NCI-H187 (cell line): Measurements from ENCODE around the gene TTC9C.
"Not testable (repeated sequence)": the region's sequence is repeated elsewhere in the genome, so short reads cannot be mapped to it uniquely, and the experiment has no call there.

ENCODE experiments used
- DNase-seq, 2 experiments: peaks; one replicate each; lab custom pipeline; 2025; lab: John Stamatoyannopoulos, UW

TTC9C gene, protein sequence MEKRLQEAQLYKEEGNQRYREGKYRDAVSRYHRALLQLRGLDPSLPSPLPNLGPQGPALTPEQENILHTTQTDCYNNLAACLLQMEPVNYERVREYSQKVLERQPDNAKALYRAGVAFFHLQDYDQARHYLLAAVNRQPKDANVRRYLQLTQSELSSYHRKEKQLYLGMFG

DNA sequence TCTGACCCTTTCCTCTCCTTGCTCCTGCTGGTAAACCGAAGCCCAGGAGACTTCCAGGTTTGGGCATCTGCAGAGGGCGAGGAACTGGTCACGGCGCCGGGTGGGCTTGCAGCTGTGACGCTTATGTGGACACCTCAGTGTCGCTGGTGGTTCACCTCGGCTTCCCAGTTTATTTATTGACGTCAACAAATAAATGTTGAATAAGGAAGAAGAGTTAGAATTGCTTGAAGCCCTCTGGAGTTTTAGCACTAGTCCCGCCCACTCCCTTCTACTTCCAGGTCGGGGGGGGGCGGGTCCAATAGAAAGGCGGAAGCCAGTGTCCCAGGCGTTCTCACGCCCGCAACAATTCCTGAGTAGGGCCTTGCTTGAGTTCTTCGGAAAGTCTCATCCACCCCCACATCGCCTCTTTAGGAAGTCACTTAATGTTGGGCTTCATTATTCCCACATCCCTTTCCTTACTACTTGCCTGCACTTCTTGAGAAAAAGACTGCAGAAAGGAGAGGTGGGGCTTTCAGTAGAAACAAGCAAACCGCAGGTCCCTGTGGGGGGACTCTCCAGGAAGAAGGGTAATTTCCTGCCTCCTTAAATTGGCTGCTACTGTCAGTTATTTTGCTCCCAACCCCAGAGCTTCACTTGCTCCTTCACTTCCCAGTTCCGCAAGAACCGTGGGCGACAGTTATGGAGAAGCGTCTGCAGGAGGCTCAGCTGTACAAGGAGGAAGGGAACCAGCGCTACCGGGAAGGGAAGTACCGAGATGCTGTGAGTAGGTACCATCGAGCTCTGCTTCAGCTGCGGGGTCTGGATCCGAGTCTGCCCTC lies at the start of gene TTC9C:
TSS of gene TTC9C (plus strand) at position 316 of the 818 bp plus-strand sequence. CDS start at position 679, 363 bp downstream.
- peak; percentile 79 to 82 for DNase-seq

DNA sequence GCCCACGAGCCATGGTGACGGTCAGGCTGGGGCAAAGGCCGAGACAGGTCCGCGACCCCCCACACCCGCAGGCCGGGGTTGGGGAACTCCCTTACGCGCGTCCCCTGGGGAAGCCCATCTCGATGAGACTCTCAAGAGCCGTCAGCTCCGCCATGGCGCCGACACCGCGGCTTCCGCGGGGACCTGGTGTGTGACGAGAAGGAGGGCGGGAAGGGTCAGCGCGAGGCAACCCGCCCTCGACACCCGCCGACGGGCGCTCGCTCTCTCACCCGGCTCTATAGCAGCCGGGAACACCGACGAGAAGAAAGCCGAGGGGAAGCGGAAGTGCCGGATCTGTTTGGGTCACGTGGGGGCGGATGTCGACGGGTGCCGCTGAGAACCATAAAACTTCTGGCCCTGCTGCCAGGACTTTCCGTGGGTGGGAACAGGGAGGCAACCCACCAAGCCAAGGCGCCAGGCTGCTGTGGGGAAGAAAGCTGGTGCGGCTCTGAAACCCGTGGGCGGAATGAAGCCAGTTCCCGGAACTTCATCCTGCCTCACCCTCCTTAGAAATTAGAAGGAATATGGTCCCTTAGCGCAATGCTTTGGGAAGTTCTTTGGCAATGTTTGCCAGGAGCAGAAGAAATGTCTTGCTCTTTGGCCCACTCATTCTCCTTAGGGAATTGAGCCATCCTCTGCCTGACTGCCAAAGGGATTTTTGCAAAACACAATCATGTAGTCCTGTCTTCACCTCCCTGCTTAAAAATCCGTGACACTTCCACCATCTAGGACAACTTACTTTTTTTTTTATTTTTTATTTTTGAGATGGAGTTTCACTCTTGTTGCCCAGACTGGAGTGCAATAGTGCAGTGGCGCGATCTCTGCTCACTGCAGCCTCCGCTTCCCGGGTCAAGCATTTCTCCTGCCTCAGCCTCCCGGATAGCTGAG lies 49.3 kb upstream of the TTC9C start, which contains the start of gene UBXN1:
TSS of gene UBXN1 (minus strand) at position 304 of the 927 bp plus-strand sequence. CDS start at position 154, 150 bp downstream.
- peak; percentile 61 to 67 for DNase-seq

DNA sequence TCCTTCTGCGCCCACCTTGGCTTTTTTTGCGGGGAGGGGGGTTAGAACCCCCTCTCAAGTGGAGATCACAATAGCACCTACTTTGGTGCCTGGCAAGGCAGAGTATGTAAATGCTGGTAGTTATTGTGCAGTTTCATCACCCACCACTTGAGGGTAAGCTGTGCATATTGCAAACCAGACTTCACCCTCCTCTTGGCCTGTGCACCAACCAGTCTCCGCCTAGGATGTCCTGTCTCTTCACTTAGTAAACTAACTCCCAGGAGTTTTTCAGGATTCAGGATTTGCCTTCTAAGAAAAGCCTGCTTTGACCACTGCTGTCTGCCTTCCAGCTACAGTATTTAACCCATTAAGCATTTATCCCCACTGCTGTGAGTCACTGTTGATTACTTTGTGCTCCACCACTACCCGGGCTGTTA lies 47.5 kb upstream of the TTC9C start:
- DNase-seq: no peak

DNA sequence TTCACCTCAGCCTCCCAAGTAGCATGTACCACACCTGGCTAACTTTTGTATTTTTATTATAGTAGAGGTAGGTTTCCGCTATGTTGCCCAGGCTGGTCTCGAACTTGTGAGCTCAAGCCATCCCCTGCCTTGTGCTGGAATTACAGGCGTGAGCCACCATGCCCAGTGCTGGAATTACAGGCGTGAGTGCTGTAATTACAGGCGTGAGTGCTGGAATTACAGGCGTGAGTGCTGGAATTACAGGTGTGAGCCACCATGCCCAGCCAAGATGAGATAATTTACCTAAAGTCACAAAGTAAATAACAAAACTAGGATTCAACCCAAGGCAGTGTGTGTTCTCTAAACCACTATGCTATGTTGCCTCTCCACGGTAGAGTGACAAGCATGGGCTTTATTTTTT lies 45.8 kb upstream of the TTC9C start:
- DNase-seq: no peak

DNA sequence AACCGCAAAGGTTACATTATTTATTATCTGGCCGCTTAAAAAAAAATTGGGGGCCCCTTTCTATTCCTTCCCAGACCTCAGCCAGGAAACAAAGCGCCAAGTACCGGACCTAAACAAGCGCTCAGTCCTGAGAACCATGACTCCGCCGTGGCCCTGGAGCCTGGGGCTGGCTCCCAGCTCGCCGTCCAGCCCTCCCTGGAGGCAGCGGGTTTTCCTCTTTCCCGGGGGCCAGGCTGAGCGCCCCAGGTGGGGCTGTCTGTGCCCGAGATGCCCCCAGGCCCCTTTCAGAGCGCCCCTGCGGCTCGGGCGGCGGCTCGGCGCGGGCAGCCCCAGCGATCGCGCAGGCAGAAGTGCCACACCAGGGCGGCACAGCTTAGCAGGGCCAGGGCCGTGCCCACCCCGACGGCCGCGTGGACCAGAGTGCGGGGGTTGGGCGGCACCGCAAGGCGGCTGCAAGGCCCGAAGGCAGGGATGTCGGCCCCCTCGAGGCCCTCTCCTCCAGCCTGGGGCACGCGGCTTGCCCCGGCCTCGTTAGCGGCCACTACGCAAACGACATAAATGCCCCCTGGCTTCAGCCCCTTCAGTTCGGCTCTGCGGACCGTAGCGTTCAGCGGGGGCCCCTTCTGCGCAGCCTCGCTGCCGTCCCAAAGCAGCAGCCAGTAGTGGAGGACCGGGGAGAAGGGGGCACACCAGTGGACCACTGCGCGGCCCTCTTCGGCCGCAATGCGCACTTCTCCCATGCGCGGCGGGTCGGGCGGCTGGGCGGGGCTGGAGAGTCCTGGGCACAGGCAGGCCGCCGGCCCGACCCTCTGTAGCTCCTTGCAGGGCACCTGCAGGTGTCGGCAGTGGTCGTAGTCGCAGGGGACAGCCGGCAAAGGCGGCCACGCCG lies 40.5 kb upstream of the TTC9C start:
- DNase-seq: no peak

DNA sequence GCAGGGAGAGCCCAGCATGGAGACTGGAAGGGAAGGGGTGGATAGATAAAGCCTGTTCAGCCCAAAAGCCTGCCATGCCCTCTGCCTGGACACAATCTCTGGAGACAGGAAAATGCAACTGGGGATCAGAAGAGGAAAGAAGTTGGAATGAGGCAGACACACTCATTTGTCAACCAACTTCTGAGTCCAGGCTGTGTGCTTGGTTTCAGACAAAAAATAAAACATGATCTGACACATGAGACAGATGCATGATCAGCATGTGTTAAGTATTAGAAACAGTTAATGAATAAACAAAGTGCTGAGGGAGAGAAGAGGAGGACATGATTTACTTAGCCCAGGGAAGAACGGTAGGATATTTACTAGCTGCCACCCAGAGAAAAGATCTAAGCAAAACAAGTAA lies 39.8 kb upstream of the TTC9C start:
- no peak for DNase-seq

DNA sequence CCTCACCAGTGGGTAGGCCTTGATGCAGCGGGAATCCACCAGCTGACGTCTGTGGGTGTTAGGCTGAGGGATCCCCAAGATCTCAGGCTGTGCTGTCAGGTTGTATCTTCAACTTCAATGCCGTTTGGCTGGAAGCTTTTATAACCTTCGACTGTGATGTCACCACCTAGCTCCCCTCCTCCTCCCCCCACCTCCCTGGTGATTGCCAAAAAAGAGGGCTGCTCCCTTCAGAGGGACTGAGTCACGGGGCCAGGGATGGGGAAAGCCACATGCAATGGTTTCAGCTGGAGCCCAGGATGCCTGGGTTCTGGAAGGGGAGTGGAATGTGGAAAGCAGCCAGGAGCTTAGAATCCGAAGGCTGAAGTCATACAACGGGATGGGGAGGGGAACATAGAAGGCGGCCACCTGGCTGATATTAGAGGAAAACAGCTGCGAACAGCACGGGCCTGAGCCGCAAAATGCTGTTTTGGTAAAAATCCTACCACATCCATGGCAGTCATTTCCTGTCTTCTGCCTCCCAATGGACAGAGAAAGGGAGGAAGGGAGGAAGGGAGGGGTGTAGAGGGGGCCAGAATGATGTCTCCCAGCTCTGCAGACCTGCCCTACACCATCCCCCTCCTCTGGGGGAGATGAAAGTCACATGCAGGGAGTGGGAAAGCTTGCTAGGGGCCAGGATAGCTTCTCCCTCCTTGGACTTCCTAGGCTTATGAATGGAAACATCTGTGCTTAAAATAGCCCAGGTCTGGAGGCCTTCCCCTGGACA lies 38.7 kb upstream of the TTC9C start, which contains the start of gene LRRN4CL:
TSS of gene LRRN4CL (minus strand) at position 110 of the 763 bp plus-strand sequence. CDS start 1,022 bp downstream, outside the sequence.
- DNase-seq: no peak

DNA sequence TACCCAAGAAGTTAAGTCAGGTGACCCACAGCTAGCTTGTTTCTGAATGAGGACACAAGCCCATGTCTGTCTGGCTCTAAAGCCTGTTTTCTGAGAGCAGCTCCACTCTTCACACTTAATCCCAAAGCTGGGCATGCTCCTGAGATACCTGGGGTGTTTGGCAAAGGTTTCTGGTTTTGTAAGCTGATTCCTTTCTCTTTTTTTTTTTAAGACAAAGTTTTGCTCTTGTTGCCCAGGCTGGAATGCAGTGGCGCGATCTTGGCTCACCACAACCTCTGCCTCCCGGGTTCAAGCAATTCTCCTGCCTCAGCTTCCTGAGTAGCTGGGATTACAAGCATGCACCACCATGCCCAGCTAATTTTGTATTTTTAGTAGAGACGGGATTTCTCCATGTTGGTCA lies 34.7 kb upstream of the TTC9C start:
- DNase-seq: not testable (repeated sequence)

DNA sequence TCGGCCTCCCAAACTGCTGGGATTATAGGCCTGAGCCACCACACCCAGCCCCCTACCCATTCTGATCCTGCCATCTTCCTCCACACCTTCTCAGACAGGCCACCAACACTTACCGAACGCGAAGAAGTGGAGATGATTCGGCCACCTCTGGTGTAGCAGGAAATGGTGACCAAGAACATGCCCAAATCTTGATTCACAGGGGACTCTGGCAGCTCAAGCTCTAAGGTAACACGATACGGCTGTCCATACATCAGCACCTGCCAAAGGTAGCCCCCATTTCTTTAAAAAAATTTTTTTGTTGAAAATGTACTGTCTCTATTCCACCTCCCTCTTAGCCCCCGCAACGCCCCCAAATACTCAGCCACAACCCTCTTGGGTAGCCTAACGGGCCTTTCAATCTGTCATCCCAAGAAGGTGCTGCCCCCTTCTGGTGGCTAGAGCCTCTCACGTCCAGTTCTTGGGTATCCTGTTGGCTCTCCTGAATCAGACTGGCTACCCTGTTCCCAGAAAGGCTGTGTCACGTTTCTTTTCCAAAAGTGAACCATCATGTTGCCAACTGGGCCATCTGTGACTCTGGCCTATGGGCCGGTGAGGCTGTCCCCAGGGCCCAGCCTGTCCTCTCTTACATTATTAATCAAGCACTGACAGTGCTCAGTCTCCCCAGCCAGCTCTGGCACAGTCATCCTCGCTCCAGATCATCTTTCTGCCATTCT lies 33.7 kb upstream of the TTC9C start:
- peak in 1 of 2 experiments; percentile 54 for DNase-seq

DNA sequence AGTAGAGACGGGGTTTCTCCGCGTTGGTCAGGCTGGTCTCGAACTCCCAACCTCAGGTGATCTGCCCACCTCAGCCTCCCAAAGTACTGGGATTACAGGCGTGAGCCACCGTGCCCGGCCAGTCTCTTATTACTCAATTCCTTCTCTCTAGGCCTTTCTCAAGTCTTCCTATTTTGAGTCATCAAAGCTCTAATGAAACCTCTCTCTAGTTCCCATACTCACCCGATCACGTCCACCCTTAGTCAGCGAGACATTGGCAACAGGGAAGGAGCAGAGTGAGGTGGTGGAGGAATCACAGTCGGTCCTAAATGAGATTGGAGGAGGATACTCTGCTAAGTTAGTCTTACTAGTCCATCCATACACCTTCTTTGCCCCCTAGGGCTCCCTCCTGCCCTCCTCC lies 26.0 kb upstream of the TTC9C start:
- DNase-seq: no peak

DNA sequence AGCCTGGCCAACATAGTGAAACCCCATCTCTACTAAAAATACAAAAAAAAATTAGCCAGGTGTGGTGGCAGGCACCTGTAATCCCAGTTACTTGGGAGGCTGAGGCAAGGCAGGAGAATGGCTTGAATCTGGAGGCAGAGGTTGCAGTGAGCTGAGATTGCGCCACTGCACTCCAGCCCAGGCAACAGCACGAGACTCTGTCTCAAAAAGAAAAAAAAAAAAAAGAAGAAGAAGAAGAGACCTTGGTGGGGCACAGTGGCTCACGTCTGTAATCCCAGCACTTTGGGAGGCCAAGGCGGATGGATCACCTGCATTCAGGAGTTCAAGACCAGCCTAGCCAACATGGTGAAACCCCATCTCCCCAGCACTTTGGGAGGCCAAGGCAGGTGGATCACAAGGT lies 24.4 kb upstream of the TTC9C start:
- DNase-seq: not testable (repeated sequence)

DNA sequence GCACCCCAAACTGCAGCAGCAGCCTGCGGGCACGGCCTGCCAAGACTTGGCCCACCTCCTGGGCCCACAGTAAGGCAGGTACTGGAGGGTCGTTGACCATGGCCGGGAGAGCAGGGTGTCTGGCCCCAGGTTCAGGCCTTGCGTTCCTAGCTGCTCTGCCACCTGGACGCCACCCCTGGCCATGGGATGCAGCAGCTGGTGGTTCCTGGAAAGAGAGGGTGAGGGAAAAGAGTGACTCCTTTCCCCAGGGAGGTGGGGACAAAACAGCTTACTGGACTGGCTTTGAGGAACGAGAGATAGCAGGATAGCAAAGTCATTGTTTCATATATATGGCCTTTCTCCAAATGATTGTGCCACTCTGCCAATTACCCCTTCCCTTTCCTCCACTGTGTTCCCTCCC lies 22.9 kb upstream of the TTC9C start:
- no peak for DNase-seq

DNA sequence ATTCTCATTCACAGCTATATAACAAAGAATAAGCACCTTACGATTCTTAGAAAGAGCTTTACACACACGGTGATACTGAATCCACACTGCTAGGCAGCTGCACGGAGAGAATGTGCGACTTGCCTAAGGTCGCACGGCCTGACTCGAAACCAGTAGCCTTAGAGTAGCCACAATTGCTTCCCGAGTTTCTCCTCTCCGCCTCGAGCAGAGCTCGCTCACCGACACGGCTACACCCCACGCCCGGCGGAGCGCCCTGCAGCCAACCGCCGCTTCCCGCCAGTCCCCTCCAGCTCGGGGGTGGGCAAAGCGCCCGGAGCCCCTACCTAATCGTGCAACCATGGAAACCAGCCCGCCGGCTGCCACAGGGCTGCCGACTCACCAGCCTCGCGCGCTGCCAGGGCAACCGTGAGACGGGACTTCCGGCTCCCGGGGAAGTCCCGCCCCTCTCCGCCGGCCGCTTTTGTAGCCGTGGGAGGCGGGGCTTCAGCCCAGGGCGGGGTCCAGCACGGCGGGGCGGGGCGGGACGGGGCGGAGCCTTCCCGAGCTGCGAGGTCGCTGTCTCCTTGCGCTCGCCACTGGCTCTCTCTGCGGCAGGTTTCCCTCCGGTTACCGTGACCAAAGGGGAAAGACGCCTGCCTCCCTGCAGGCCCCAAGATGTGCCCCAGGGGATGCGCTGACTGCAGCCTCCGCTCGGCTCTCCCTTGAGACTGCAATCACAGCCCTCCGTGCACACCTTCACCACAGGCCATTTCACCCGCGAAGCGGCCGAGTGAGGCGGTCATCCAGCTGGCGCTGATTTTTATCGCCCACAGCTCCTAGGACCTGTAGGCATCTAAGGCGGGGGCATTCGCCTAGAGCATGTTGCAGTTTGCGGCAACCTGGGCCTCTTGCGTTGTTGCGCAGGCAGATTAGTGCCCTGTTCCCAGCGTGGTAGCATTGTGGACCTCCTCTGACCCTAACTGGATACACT lies 22.1 kb upstream of the TTC9C start:
- DNase-seq: peak; percentile 85 to 96

DNA sequence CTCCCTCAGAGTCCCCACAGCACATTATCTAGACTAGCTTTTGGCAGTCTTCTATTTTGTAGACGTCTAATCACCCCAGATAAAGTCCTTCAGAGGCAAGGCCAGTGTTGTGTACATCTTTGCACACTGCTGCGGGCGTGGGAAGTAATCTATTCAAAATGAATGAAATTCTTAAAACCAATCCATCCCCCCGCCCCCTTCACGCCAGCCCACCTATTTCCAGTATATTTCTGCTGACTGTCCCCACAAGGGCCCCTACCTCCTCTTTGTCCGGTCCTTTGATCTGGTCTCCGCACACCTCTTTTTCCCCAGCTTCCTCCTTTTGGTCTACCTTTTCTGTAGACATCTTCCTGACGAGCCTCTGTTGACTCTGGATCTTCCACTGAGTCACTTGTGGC lies 21.4 kb upstream of the TTC9C start:
- no peak for DNase-seq

DNA sequence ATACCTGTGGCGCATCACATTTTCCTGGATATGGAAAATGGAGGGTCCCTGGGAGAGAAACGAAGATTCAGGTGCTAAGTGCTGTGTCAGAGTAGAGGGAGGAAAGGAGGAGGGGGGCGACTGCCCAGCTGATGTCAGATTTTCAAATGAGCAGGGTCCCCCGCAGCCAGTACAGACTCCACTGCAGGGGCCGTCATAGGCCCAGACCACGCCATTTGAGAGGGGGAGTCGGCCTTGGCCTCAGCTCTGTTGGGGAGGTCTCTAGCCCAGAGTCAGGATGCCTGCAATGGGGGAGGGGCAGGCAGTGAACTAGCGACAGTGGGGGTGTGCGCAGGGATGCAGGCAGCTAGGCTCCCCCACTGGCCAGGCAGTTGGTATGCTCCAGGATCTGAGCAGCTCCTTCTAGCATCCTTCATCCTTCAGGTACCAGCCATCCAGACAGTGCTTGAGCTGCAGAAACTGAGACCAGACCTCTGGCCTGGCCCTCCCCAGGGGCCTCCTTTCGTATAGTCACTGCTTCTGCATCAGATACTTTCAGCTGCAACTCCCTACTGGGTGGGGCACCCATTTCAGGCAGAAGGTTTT lies 20.9 kb upstream of the TTC9C start, which contains the start of the genes BSCL2 and GNG3:
TSS of gene BSCL2 (minus strand) at position 148 of the 585 bp plus-strand sequence. CDS start 229 bp downstream, outside the sequence.
TSS of gene GNG3 (plus strand) at position 400 of the 585 bp plus-strand sequence. CDS start 620 bp downstream, outside the sequence.
- DNase-seq: peak; percentile 7 to 57

DNA sequence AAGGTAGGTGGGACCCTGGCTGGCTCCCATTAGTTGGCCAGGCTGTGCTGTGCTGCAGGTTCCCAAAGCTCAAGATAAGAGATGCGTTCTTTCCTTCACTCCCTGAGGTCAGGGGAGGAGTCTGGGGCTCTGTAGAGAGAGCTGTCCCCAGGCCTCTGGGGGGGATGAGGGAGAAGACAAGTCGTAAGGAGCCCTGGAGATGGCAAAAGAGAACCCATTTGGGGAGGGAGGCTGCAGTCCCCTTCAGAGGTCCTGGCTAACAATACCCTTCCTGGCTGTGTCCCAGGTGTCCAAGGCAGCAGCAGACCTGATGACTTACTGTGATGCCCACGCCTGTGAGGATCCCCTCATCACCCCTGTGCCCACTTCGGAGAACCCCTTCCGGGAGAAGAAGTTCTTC lies 19.9 kb upstream of the TTC9C start:
- DNase-seq: no peak

DNA sequence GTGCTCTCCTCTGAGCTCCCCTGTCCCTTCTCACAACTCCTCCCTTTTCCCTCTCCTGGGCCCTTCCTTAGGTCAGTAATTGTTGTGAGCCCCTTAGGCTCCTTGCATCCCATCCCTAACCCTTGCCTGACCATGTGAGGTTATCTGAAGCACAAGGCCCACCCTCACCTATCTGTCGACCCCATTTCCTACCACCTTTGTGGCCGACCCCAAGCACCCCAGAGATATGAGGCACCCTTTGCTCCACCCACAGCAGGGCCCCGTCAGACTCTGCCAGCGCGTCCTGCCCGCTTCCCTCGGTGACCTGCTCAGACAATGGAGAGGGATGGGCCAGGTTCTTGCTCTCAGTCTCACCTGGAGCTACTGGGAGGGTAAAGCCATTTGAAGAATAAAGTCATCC lies 19.5 kb upstream of the TTC9C start:
- peak in 1 of 2 experiments; percentile 33 for DNase-seq
